ENCODE results near the gene TUBA4A.

GRCh38 chr2:219261024-219261855 lies 7.5 kb upstream of the TUBA4A start:
- TF ChIP-seq, protein P1, sequence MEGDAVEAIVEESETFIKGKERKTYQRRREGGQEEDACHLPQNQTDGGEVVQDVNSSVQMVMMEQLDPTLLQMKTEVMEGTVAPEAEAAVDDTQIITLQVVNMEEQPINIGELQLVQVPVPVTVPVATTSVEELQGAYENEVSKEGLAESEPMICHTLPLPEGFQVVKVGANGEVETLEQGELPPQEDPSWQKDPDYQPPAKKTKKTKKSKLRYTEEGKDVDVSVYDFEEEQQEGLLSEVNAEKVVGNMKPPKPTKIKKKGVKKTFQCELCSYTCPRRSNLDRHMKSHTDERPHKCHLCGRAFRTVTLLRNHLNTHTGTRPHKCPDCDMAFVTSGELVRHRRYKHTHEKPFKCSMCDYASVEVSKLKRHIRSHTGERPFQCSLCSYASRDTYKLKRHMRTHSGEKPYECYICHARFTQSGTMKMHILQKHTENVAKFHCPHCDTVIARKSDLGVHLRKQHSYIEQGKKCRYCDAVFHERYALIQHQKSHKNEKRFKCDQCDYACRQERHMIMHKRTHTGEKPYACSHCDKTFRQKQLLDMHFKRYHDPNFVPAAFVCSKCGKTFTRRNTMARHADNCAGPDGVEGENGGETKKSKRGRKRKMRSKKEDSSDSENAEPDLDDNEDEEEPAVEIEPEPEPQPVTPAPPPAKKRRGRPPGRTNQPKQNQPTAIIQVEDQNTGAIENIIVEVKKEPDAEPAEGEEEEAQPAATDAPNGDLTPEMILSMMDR (IDR thresholded peaks at IDR 0.05): no peak
- TF ChIP-seq EP300 (IDR thresholded peaks at IDR 0.05): no peak
- TF ChIP-seq POLR2A (IDR thresholded peaks at IDR 0.05): no peak

All from tibial nerve (tissue), 4 donors.